ENCODE measurements around the gene CREB1.

Gene CREB1

GRCh38 chr2:207543272-207543671 is 13.5 kb downstream of the CREB1 start:
- DNase-seq: no peak

- no peak for DNase-seq
These were observed 17.1 kb downstream of the CREB1 start for GRCh38 chr2:207546822-207547221.

GRCh38 chr2:207549145-207549544 is 19.4 kb downstream of the CREB1 start:
- no peak for DNase-seq

- DNase-seq: no peak
These were observed 28.3 kb downstream of the CREB1 start for GRCh38 chr2:207558079-207558491.

DNA sequence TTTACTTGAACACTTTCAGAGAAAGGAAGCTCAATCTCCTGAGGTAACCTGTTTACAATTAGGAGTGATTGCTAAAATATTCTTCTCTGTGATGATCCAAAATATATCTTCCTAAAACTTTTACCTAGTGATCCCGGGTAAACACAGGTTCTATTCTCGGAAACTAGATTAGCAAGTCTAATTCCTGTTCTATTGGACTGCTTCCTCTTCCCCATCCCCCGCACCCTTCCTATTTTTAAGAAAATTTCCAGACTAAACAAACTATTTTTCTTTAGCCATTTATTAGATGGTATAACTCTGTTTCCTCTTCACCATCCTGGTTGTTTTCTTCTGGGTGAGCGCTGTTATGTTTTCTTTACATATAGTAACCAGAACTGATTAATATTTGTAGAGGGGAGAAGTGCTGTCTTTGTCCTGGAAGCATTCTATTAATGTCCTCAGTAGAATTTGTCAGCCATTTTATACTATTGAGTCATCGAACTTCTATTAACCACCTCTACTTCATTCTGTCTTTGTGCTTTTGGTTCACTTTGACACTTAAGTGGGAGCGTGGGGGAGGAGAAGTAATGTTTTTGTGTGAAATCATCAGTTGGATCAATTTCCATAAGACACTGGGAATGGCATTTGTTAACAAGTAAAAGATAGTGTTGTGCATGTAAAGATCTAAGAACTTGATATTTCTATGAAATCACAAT is 31.8 kb downstream of the CREB1 start:
- no peak for DNase-seq

GRCh38 chr2:207565736-207566500 is 36.2 kb downstream of the CREB1 start:
- DNase-seq: no peak

DNA sequence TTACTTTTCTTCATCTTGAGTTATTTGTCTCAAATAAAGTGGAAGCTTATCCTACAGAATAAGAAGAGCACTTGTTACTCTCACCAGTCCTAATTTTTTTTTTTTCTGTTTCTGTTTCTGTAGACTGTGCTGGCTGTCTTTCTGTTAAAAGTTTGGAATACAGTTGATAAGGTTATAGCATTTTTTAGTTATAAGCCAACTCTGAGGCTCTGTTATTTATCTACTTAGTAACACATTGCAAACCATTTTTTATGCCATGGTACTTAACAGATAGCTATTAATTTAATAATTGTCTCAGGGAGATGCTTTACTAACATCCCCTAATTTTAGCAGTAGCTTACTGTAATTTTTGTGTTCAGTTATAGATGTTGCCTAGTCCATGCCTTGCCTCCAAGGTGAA is 37.9 kb downstream of the CREB1 start:
- no peak for DNase-seq

DNA sequence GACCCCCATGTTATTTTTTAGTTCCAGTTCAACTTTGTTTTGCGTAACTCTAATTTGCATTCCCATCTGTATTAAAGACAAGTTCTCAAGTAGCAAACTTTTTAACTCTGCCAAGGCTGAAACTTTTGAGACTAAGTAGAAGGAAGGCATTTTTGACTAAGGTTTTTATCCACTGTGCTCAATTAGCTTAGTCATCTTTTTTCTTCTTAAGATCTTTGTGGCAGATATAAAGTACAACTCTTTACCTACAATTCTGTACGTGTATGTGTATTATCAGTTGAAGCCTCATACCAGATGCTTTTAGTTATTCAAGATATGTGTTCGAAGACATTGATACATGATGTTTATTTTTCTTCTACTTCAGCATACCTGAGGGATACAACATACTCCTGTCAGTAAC is 41.6 kb downstream of the CREB1 start:
- DNase-seq: no peak

- DNase-seq: no peak
These were observed 55.2 kb downstream of the CREB1 start for GRCh38 chr2:207584952-207585351.

- DNase-seq: no peak
These were observed 57.5 kb downstream of the CREB1 start for GRCh38 chr2:207587305-207587704.

- DNase-seq: no peak
These were observed 59.4 kb downstream of the CREB1 start for GRCh38 chr2:207589143-207589542.

DNA sequence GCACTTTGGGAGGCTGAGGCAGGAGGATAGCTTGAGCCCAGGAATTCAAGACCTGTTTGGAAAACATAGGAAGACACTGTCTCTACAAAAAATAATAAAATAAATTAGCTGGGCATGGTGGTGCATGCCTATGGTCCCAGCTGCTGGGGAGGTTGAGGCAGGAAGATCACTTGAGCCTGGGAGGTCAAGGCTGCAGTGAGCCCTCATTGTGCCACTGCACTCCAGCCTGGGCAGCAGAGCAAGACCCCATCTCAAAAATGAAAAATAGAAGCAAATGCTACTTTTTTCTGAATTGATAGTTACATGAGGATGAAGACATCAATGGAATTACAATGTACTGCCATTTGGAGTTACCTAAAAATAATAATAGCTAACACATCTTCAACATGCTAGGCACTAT is 63.5 kb downstream of the CREB1 start:
- no peak for DNase-seq

DNA sequence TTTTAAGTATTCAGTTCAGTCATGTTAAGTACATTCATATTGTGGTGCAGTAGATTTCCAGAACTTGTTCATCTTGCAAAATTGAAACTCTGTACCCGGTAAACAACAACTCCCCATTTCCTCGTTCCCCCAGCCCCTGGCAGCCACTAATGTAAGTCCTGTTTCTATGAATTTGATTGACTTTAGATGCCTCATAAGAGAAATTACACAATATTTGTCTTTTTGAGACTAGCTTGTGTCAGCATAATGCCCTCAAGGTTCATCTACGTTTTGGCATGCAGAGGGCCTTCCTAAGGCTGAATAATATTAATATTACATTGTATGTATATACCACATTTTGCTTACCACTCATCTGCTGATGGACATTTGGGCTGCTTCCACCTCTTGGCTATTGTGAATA is 64.5 kb downstream of the CREB1 start:
- no peak for DNase-seq

- no peak for DNase-seq
These were observed 65.0 kb downstream of the CREB1 start for GRCh38 chr2:207594731-207595130.

DNA sequence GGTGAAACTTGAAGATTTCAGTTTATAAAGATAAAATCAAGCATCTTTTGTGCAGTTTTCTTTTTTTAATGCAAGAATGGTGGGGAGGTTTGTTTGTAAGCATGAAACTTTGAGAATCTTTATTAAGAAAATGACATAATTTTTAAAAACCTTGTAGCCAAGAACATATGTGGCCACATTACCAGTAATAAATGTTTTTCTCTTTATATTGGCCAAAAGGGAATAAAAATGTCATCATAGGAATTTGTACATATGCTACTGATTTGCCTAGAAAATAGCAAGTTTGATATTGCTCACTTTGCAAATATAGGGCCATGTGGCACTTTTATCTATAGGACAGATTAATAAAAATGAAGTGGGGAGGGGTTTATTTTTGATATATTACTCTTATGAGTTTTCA is 69.9 kb downstream of the CREB1 start:
- no peak for DNase-seq

DNA sequence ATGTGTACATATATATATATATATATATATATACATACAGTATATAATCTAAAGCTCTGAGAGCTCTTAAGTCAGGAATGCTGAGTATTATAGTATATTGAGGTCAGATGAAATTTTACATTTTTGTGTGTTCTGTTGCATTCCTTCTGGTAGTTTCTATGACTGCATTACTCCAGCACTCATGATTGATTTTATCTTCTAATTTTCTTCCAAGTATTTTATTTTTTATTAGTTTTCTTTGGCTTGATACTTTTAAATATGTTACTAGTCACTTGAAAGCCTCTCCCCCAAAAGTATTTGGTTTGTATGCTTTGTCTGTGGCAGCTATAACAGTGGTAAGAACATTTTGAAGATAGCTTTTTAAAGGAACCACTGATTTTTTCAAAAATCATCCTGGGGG is 70.5 kb downstream of the CREB1 start:
- no peak for DNase-seq

DNA sequence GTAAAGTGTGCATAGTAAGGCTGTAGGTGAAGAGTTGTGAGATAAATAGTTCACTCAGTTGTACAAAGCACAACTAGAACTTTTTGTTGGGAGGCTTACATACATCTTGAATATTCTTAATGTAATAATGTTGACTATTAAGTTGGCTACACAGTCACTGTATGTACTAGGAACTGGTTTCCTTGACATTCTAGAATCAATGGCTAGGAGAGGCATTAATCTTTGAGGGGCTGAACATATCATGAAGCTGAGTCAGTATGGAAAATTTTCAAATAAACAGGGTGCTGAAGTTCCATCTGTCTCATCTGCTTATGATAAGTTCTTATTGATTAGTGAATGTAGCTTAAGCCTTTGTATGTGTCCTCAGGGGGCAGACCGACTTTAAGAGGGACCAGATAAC is 72.0 kb downstream of the CREB1 start:
- no peak for DNase-seq

DNA sequence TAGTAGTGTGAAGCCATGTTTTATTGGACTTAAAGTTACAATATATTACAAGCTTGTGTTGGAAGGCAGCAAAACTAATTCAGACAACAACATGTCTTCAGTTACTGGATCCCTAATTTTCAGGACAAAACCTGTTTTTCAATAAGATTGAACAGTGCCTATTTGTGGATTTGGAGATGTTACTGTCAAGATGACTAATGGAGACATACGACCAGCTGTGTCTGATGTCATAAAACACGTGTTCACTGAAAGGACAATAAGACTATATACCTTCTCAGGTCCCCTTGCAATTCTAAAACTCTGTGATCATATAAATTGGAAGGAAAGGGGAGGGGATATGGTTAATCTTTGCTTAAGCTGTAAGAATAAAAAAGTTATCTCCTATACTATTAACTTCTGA is 73.7 kb downstream of the CREB1 start:
- no peak for DNase-seq

- DNase-seq: no peak
These were observed 76.6 kb downstream of the CREB1 start for GRCh38 chr2:207606399-207606798.

- DNase-seq: no peak
These were observed 77.1 kb downstream of the CREB1 start for GRCh38 chr2:207606829-207607228.

DNA sequence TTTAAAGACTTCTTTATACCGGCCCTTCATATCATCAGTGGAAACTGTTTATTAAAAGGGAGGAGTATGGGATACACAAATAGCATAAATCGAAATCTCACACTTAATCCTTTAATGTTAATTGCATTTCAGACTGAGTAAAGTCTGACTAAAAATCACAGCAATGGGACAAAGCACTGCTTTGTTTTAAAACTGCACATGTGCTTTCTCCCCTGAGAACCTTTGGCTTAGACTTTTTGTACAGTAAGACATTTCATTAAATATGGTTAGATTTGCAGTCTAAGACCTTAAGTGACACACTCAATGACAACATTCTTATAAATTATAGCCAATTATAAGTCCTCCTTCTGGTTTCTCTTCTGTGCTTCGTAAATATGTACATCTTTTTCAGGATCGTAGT is 83.0 kb downstream of the CREB1 start:
- DNase-seq: no peak

DNA sequence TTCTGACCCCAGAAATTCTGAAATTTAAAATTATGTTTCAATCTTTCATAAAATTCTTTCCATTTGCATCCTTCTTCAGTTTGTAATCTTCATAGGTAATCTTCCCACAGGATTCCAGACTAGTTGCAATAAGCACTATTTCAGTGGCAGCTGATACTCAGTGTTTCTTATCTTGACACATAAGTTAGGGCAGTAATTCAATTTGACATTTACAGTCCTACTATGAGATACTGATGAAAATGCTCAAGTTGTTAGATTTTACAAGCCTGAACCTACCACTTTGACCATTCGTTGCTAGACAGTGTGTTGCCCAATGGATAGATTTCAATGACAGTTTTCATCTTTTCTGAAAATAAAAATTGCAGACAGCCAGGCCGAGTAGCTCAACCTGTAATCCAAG is 85.1 kb downstream of the CREB1 start:
- no peak for DNase-seq

GRCh38 chr2:207616185-207616584 is 86.4 kb downstream of the CREB1 start:
- DNase-seq: no peak

GRCh38 chr2:207617011-207617671 is 87.4 kb downstream of the CREB1 start:
- DNase-seq: no peak

Data from CD4-positive, alpha-beta T cell treated with Interferon alpha-2 for 1 hour (primary cell).